Measurements from ENCODE around the gene PCDH9. TPM values are rescaled to one million over a fixed set of nuclear protein-coding genes. Genes with fewer than 3 reads are reported as not detected.

Gene PCDH9
- total and polyA plus RNA-seq, 4 experiments from 2014 or later: 0.08 to 0.18 (median 0.14) TPM

DNA sequence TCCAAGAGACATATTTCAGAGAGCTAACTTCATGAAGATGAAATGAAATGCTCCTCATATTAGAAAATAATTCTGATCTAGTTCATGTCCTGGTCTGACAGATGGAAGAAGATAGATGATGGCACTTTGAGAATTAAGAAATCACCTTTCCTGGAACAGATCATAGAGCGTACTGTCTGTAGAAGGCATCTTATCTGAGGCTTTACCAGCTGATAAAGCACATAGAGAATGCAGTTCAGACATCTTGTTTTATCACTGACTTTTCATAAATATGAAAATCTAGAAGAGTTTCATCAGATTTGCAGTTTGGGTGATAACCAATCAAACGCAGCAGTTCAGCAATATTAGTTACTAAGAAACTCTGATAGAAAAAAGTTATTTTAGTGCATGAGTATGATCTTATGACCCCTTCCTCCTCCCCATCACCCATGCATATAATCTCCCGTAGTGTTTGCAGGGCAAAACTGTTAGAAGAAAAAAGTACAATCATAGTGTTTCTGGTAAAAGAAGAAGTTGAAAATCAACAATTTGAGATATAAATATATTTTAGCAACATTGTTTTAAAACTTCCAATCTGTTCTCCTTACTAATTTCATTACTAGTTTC, 585.2 kb downstream of the PCDH9 start:
- no peaks in the 10 kb centered on the region for H3K36me3 ChIP-seq (ENCODE audit: insufficient read depth, low read length)
- Mint-ChIP-seq H3K36me3 (no peaks in the 10 kb centered on the region), H3K27me3 (no peaks in the 10 kb centered on the region), H3K27ac (no peak overlapping the region), H3K9me3 (peaks cover 0 to 14% (median 4%) of the 10 kb centered on the region in 8 donors), H3K4me3 (no peak overlapping the region), H3K4me1 (no peaks in the 10 kb centered on the region)
- no peak overlapping the region for H3K27ac ChIP-seq (ENCODE audit: low read depth, low read length)
- H3K4me1 ChIP-seq (ENCODE audit: insufficient read depth, low read length): no peaks in the 10 kb centered on the region
- no peaks in the 10 kb centered on the region for H3K9me3 ChIP-seq (ENCODE audit: control insufficient read depth in 1 of 2, low read length in 2 of 2)
- POLR2A ChIA-PET (ENCODE audit: partially characterized antibody): no interaction called here
- CTCF ChIA-PET (ENCODE audit: partially characterized antibody): no interaction called here
- no peak for DNase-seq
- intact Hi-C loops (cut with micrococcal nuclease): no loop called here
- H3K27me3 ChIP-seq (ENCODE audit: insufficient read depth, low read length): no peaks in the 10 kb centered on the region
- no peak overlapping the region for H3K4me3 ChIP-seq (ENCODE audit: low read length in 2 of 2)

DNA sequence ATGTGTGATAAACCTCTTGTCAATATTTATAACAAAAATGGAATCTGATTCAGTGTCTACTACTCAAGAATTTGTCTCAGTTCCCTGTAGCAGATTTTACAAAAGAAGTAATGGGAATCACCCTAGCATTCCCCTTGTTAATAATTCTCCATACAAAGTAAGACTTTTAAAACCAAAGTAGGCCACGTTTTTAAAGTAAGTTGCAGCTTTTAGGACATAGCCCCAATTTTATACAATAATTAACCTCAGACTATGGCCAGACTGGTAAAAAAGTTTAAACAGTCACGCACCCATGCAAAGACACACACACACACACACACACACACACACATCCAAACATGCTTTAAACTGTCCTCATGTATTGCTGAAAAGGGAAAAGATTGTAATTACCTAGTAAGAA, 589.9 kb downstream of the PCDH9 start:
- Histone ChIP-seq H3K27me3 (ENCODE audit: insufficient read depth, low read length) (no peaks in the 10 kb centered on the region), H3K36me3 (ENCODE audit: insufficient read depth, low read length) (no peaks in the 10 kb centered on the region), H3K9me3 (ENCODE audit: control insufficient read depth in 1 of 2, low read length in 2 of 2) (no peaks in the 10 kb centered on the region), H3K27ac (ENCODE audit: low read depth, low read length) (no peak overlapping the region), H3K4me3 (ENCODE audit: low read length in 2 of 2) (no peak overlapping the region), H3K4me1 (ENCODE audit: insufficient read depth, low read length) (no peaks in the 10 kb centered on the region)
- Mint-ChIP-seq H3K4me1 (no peaks in the 10 kb centered on the region), H3K36me3 (no peaks in the 10 kb centered on the region), H3K4me3 (no peak overlapping the region), H3K9me3 (peaks cover 0 to 9% (median 3%) of the 10 kb centered on the region in 8 donors), H3K27me3 (no peaks in the 10 kb centered on the region), H3K27ac (no peak overlapping the region)
- no peak for DNase-seq
- POLR2A ChIA-PET (ENCODE audit: partially characterized antibody): no interaction called here
- intact Hi-C loops (cut with micrococcal nuclease): no loop called here
- CTCF ChIA-PET (ENCODE audit: partially characterized antibody): no interaction called here

DNA sequence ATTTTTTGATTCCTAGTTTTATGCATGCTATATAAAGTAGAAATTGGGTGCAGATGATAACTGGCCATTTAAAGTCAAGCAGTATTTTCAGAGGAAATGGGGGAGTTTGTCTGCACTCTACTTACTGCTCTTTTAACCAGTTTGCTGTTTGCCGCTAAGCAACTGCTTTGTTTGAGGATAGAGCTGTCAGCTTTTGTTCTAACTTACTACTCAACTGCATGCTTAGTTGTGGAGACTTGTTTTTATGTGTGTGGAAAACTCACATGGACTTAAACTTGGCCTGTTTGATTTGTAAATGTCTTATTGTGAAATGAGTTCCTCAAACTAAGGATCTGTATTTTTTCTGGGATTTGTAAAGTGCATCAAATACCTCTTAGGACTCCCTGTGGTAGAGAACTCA, 591.1 kb downstream of the PCDH9 start:
- intact Hi-C loops (cut with micrococcal nuclease): no loop called here
- no peak for DNase-seq
- Histone ChIP-seq H3K36me3 (ENCODE audit: insufficient read depth, low read length) (no peaks in the 10 kb centered on the region), H3K4me3 (ENCODE audit: low read length in 2 of 2) (no peak overlapping the region), H3K27me3 (ENCODE audit: insufficient read depth, low read length) (no peaks in the 10 kb centered on the region), H3K27ac (ENCODE audit: low read depth, low read length) (no peak overlapping the region), H3K9me3 (ENCODE audit: control insufficient read depth in 1 of 2, low read length in 2 of 2) (no peaks in the 10 kb centered on the region), H3K4me1 (ENCODE audit: insufficient read depth, low read length) (no peaks in the 10 kb centered on the region)
- H3K27ac Mint-ChIP-seq: no peak overlapping the region
- H3K36me3 Mint-ChIP-seq: no peaks in the 10 kb centered on the region
- H3K4me3 Mint-ChIP-seq: no peak overlapping the region
- ChIA-PET POLR2A (ENCODE audit: partially characterized antibody) (no interaction called here), CTCF (ENCODE audit: partially characterized antibody) (no interaction called here)
- peaks cover 0 to 9% (median 4%) of the 10 kb centered on the region in 8 donors for H3K9me3 Mint-ChIP-seq
- no peaks in the 10 kb centered on the region for H3K4me1 Mint-ChIP-seq
- H3K27me3 Mint-ChIP-seq: no peaks in the 10 kb centered on the region

DNA sequence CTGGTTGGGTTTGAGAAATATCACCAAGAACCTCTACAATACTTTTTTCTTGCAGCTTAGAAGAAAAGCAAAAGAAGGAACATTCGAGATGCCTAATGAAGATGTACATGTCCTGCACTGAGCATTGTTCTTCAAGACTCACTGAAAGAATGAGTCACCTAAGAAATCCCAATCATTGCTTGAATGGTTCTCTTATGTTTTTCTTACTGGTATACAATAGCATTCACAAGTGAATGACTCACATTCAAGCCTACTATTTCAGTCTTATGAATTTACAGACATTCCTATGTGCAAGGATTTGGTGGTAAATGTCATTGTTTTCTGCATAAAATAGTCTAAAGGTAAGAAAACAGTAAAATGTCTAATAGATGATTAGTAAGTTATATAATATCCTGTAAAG, 594.6 kb downstream of the PCDH9 start:
- H3K4me1 Mint-ChIP-seq: no peaks in the 10 kb centered on the region
- no peaks in the 10 kb centered on the region for H3K27me3 Mint-ChIP-seq
- no peaks in the 10 kb centered on the region for H3K27me3 ChIP-seq (ENCODE audit: insufficient read depth, low read length)
- POLR2A ChIA-PET (ENCODE audit: partially characterized antibody): no interaction called here
- no peaks in the 10 kb centered on the region for H3K36me3 ChIP-seq (ENCODE audit: insufficient read depth, low read length)
- CTCF ChIA-PET (ENCODE audit: partially characterized antibody): no interaction called here
- no peak for DNase-seq
- intact Hi-C loops (cut with micrococcal nuclease): no loop called here
- H3K9me3 ChIP-seq (ENCODE audit: control insufficient read depth in 1 of 2, low read length in 2 of 2): no peaks in the 10 kb centered on the region
- H3K4me1 ChIP-seq (ENCODE audit: insufficient read depth, low read length): no peaks in the 10 kb centered on the region
- H3K27ac Mint-ChIP-seq: no peak overlapping the region
- no peak overlapping the region for H3K4me3 ChIP-seq (ENCODE audit: low read length in 2 of 2)
- H3K27ac ChIP-seq (ENCODE audit: low read depth, low read length): no peak overlapping the region
- H3K36me3 Mint-ChIP-seq: no peaks in the 10 kb centered on the region
- H3K9me3 Mint-ChIP-seq: peaks cover 0 to 9% (median 4%) of the 10 kb centered on the region in 8 donors
- no peak overlapping the region for H3K4me3 Mint-ChIP-seq

DNA sequence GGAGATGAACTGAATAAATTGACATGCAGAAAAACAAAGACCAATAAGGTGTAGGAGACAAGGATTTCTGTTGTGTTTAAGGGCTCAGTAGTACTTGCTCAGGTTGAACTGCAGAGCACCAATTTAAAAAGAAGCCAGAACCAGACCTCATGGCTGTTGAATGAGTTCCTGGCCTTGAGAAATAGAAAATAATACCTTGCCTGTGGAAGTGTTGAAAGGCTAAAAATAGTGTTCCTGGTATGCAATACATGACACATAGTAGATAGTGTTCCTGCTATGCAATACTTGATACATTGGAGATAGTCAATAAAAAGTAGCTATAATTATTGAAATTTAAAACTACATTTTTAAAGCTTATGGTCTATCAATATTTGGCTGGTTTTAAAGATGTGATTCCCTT, 595.8 kb downstream of the PCDH9 start:
- Histone ChIP-seq H3K9me3 (ENCODE audit: control insufficient read depth in 1 of 2, low read length in 2 of 2) (no peaks in the 10 kb centered on the region), H3K27me3 (ENCODE audit: insufficient read depth, low read length) (no peaks in the 10 kb centered on the region), H3K27ac (ENCODE audit: low read depth, low read length) (no peak overlapping the region), H3K4me1 (ENCODE audit: insufficient read depth, low read length) (no peaks in the 10 kb centered on the region), H3K4me3 (ENCODE audit: low read length in 2 of 2) (no peak overlapping the region), H3K36me3 (ENCODE audit: insufficient read depth, low read length) (no peaks in the 10 kb centered on the region)
- intact Hi-C loops (cut with micrococcal nuclease): no loop called here
- no peak overlapping the region for H3K27ac Mint-ChIP-seq
- H3K27me3 Mint-ChIP-seq: no peaks in the 10 kb centered on the region
- H3K4me3 Mint-ChIP-seq: no peak overlapping the region
- POLR2A ChIA-PET (ENCODE audit: partially characterized antibody): no interaction called here
- CTCF ChIA-PET (ENCODE audit: partially characterized antibody): no interaction called here
- no peaks in the 10 kb centered on the region for H3K4me1 Mint-ChIP-seq
- peaks cover 0 to 7% (median 4%) of the 10 kb centered on the region in 8 donors for H3K9me3 Mint-ChIP-seq
- no peak for DNase-seq
- H3K36me3 Mint-ChIP-seq: no peaks in the 10 kb centered on the region

DNA sequence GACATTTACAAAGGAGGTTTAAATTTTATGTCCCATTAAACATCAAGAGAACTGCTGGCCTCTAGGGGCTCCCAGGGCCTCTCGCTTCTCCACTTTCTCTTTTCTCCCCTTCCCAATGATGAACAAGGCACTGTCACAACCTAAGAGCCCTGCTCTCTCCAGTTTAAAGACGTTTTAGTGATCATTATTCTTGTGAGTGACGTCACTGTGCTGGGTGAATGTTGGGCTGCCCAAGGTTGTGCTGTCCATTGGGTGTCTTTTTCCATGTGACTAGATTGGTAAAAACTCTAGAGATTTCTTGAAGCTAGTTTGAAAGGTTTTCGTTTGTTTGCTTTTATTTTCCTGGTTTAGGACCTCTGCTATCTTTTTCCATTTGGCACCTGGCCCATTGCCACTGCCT, 602.6 kb downstream of the PCDH9 start:
- H3K36me3 Mint-ChIP-seq: no peaks in the 10 kb centered on the region
- POLR2A ChIA-PET (ENCODE audit: partially characterized antibody): no interaction called here

DNA sequence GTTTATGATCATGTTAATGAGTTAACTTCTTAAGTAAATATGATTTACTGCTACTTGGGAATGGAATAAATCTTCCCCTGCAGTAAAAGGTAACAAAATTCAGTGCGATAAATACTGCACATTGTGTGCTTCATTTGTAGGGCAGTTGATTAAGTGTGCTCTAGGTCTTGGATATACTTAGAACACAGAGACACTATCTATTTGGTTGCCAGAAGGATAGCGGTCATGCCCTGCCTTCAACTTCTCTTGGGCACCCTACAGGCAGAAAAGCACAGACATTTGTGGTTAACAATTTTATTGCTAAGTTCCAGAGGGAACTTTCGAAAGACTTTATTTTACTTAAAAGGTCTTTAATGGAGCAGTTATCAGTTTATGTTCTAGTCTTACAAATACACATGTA, 605.8 kb downstream of the PCDH9 start:
- CTCF ChIA-PET (ENCODE audit: partially characterized antibody): no interaction called here
- no peak overlapping the region for H3K27ac Mint-ChIP-seq
- H3K27me3 Mint-ChIP-seq: no peaks in the 10 kb centered on the region
- no peaks in the 10 kb centered on the region for H3K4me1 Mint-ChIP-seq
- peaks cover 0 to 11% (median 3%) of the 10 kb centered on the region in 8 donors for H3K9me3 Mint-ChIP-seq
- H3K4me3 Mint-ChIP-seq: no peak overlapping the region
- H3K27ac ChIP-seq (ENCODE audit: low read depth, low read length): no peak overlapping the region
- no peaks in the 10 kb centered on the region for H3K9me3 ChIP-seq (ENCODE audit: control insufficient read depth in 1 of 2, low read length in 2 of 2)
- no peaks in the 10 kb centered on the region for H3K4me1 ChIP-seq (ENCODE audit: insufficient read depth, low read length)
- POLR2A ChIA-PET (ENCODE audit: partially characterized antibody): no interaction called here
- H3K36me3 Mint-ChIP-seq: no peaks in the 10 kb centered on the region
- no peak for DNase-seq
- H3K27me3 ChIP-seq (ENCODE audit: insufficient read depth, low read length): no peaks in the 10 kb centered on the region
- H3K36me3 ChIP-seq (ENCODE audit: insufficient read depth, low read length): no peaks in the 10 kb centered on the region
- H3K4me3 ChIP-seq (ENCODE audit: low read length in 2 of 2): no peak overlapping the region
- intact Hi-C loops (cut with micrococcal nuclease): no loop called here

More for the DNA sequence above, 602.6 kb downstream of the PCDH9 start:
- Histone ChIP-seq H3K4me3 (ENCODE audit: low read length in 2 of 2) (no peak overlapping the region), H3K9me3 (ENCODE audit: control insufficient read depth in 1 of 2, low read length in 2 of 2) (no peaks in the 10 kb centered on the region), H3K36me3 (ENCODE audit: insufficient read depth, low read length) (no peaks in the 10 kb centered on the region), H3K27me3 (ENCODE audit: insufficient read depth, low read length) (no peaks in the 10 kb centered on the region), H3K4me1 (ENCODE audit: insufficient read depth, low read length) (no peaks in the 10 kb centered on the region), H3K27ac (ENCODE audit: low read depth, low read length) (no peak overlapping the region)
- no peak for DNase-seq
- H3K9me3 Mint-ChIP-seq: peaks cover 0 to 5% (median 3%) of the 10 kb centered on the region in 8 donors
- intact Hi-C loops (cut with micrococcal nuclease): no loop called here
- H3K4me3 Mint-ChIP-seq: no peak overlapping the region
- no peak overlapping the region for H3K27ac Mint-ChIP-seq
- H3K27me3 Mint-ChIP-seq: no peaks in the 10 kb centered on the region
- H3K4me1 Mint-ChIP-seq: no peaks in the 10 kb centered on the region
- CTCF ChIA-PET (ENCODE audit: partially characterized antibody): no interaction called here

Measured in CD4-positive, alpha-beta memory T cell (primary cell).